NCI-H146 treated with DMSO at 0.1 percent for 48 hours (cell line): ENCODE measurements around the gene ARHGAP19.

Source experiments
- DNase-seq: peaks from one replicate; lab custom pipeline; 2025; ENCODE audit not compliant: unreplicated experiment; lab: John Stamatoyannopoulos, UW

The ARHGAP19 gene

GRCh38 chr10:97292097-97292861 is at the start of gene ARHGAP19:
ARHGAP19 (minus strand) TSS chr10:97292637; CDS start chr10:97292627, 10 bp downstream.
- DNase-seq: peak; percentile 98

GRCh38 chr10:97341416-97341815 is 49.0 kb upstream of the ARHGAP19 start:
- DNase-seq: no peak

GRCh38 chr10:97338041-97338440 is 45.6 kb upstream of the ARHGAP19 start:
- DNase-seq: no peak

- peak; percentile 41 for DNase-seq
Observed at GRCh38 chr10:97336942-97337831, 44.8 kb upstream of the ARHGAP19 start.

- DNase-seq: no peak
Observed at GRCh38 chr10:97336446-97336845, 44.0 kb upstream of the ARHGAP19 start.

- no peak for DNase-seq
Observed at GRCh38 chr10:97336006-97336405, 43.6 kb upstream of the ARHGAP19 start.

- DNase-seq: no peak
Observed at GRCh38 chr10:97335188-97335619, 42.8 kb upstream of the ARHGAP19 start.

- DNase-seq: peak; percentile 67
Observed at GRCh38 chr10:97334370-97335175, 42.1 kb upstream of the ARHGAP19 start, which contains the start of gene FRAT2. FRAT2 (minus strand) TSS chr10:97334729; CDS start chr10:97334572, 157 bp downstream.

GRCh38 chr10:97333601-97334369 is 41.3 kb upstream of the ARHGAP19 start:
- DNase-seq: no peak

GRCh38 chr10:97333351-97333600 is 40.8 kb upstream of the ARHGAP19 start:
- no peak for DNase-seq

- DNase-seq: no peak
Observed at GRCh38 chr10:97332591-97333350, 40.3 kb upstream of the ARHGAP19 start.

GRCh38 chr10:97331153-97331703 is 38.8 kb upstream of the ARHGAP19 start:
- DNase-seq: no peak

GRCh38 chr10:97329766-97330165 is 37.3 kb upstream of the ARHGAP19 start:
- DNase-seq: no peak

GRCh38 chr10:97328646-97329453 is 36.4 kb upstream of the ARHGAP19 start:
- peak; percentile 22 for DNase-seq

- peak; percentile 42 for DNase-seq
Observed at GRCh38 chr10:97327348-97328294, 35.2 kb upstream of the ARHGAP19 start.

- DNase-seq: no peak
Observed at GRCh38 chr10:97325754-97326153, 33.3 kb upstream of the ARHGAP19 start.

GRCh38 chr10:97323501-97323900 is 31.1 kb upstream of the ARHGAP19 start:
- no peak for DNase-seq

GRCh38 chr10:97321804-97322190 is 29.4 kb upstream of the ARHGAP19 start:
- DNase-seq: no peak
